ENCODE results near the gene TSPAN17.

GRCh38 chr5:176676361-176676824 lies 29.1 kb downstream of the TSPAN17 start:
- TF ChIP-seq POLR2A (IDR thresholded peaks at IDR 0.05) (no peak), CTCF (IDR thresholded peaks at IDR 0.05) (no peak)

Data from esophagus squamous epithelium (tissue), 4 donors.